Stomach (tissue), 9 donors: ENCODE measurements around the gene VMP1. TPM values are rescaled to one million over a fixed set of nuclear protein-coding genes. Genes with fewer than 3 reads are reported as not detected.

Source experiments
- DNase-seq, 2 donors: peaks; one replicate each; pipeline versions ENCODE4 v3.0.0 to v3.0.0-alpha.2; 2013 to 2019
- H3K27ac ChIP-seq, 5 donors: fragments of 200-600 bp in 4 of 5; sonication (generic) in 4 of 5; one replicate each; pipeline ENCODE4 v1.5.1; 2013 to 2019; ENCODE audit warnings: mild to moderate bottlenecking in 1 of 5, moderate library complexity in 1 of 5
- H3K27me3 ChIP-seq, 3 donors: fragments of 200-600 bp; sonication (generic); one replicate each; pipeline ENCODE4 v1.5.1; 2017 to 2019; ENCODE audit warnings: mixed run types in 1 of 3
- H3K36me3 ChIP-seq, 4 donors: fragments of 200-600 bp; sonication (generic); 1 replicate in 3 of 4; 2 replicates in 1 of 4; pipeline ENCODE4 v1.5.1; 2016 to 2019
- H3K4me1 ChIP-seq, 4 donors: fragments of 200-600 bp; sonication (generic); one replicate each; pipeline ENCODE4 v1.5.1; 2016 to 2019
- H3K4me3 ChIP-seq, 4 donors: fragments of 200-600 bp; sonication (generic) in 3 of 4; one replicate each; pipeline ENCODE4 v1.5.1; 2016 to 2019; ENCODE audit warnings: mild to moderate bottlenecking in 1 of 4
- H3K9me3 ChIP-seq, 4 donors: fragments of 200-600 bp; sonication (generic); one replicate each; pipeline ENCODE4 v1.5.1; 2016 to 2019
- CTCF ChIP-seq, 7 experiments: fragments of 450-650 bp in 4 of 7; fragments of 200-600 bp in 3 of 7; sonication (generic) in 3 of 7; IDR thresholded peaks; one replicate each; pipeline ENCODE4 v1.5.1; 2016 to 2019; ENCODE audit warnings: antibody characterized with exemption in 7 of 7, control low read depth in 2 of 7, mild to moderate bottlenecking in 1 of 7
- EP300 ChIP-seq: sonication (generic); formaldehyde crosslinking; IDR thresholded peaks from one replicate; pipeline ENCODE4 v1.6.1; 2017; ENCODE audit warnings: antibody characterized with exemption
- POLR2A ChIP-seq, 4 donors: fragments of 450-650 bp; IDR thresholded peaks; one replicate each; pipeline ENCODE4 v1.6.1; 2016; ENCODE audit warnings: antibody characterized with exemption in 4 of 4, control low read depth in 2 of 4, mild to moderate bottlenecking in 1 of 4, moderate library complexity in 1 of 4
- POLR2AphosphoS5 ChIP-seq, 3 donors: sonication (generic); formaldehyde crosslinking; IDR thresholded peaks; one replicate each; pipeline ENCODE4 v1.6.1; 2016; ENCODE audit warnings: antibody characterized with exemption in 3 of 3
- WGBS, 5 donors: extraction: QIAGEN DNeasy Blood & Tissue Kit in 3 of 5; methylation state at CpG; one replicate each; pipeline versions ENCODE4 v1.1.5 to v1.1.7; 2013 to 2018; 5-methylcytosine and 5-hydroxymethylcytosine counted together
- intact Hi-C: fragments of 100-400 bp; cut with DNase I; formaldehyde crosslinking; loops from one replicate; pipeline ENCODE4 v1.15.1; 2023; ENCODE audit warnings: low total_unique reads
- polyA plus RNA-seq, 3 donors: library from polyadenylated mRNA; stranded (reverse); fragments of 200-250 nt; gene quantifications; one replicate each; pipeline ENCODE4 v1.2.3, GENCODE V29; 2013
- total RNA-seq, 5 donors: library from RNA; depleted of rRNA; stranded (reverse); fragments of >200 nt; gene quantifications; one replicate each; pipeline versions ENCODE4 v1.1.0 to v1.2.3, GENCODE V29; 2014 to 2016
- donor health status: healthy with polysubstance abuse.
- donor health status: Bipolar disorder and iron deficiency.
- donor health status: healthy.

Gene VMP1
- total and polyA plus RNA-seq, 8 donors, result 24.4 to 562 (median 155) TPM

- intact Hi-C loops, result no loop called here
- H3K36me3 ChIP-seq, result peaks cover 33 to 68% (median 62%) of the 10 kb centered on the region in 4 donors
- no peaks in the 10 kb centered on the region for H3K9me3 ChIP-seq
- 96 to 99% (median 97%) methylated on average over 7 of the region's 7 CpGs for WGBS, 5 donors
- peaks cover 0 to 33% (median 11%) of the 10 kb centered on the region in 4 donors for H3K4me1 ChIP-seq
- TF ChIP-seq CTCF (IDR thresholded peaks at IDR 0.05) (no peak), POLR2A (IDR thresholded peaks at IDR 0.05) (no peak), EP300 (no peak), POLR2AphosphoS5 (IDR thresholded peaks at IDR 0.05) (no peak)
- no peak for DNase-seq
- no peak overlapping the region for H3K4me3 ChIP-seq
- no peaks in the 10 kb centered on the region for H3K27me3 ChIP-seq
- H3K27ac ChIP-seq, result no peak overlapping the region
These were observed 8.2 kb upstream of the VMP1 start for GRCh38 chr17:59699218-59699617.

GRCh38 chr17:59699786-59700185 lies 7.7 kb upstream of the VMP1 start:
- peaks cover 31 to 62% (median 56%) of the 10 kb centered on the region in 4 donors for H3K36me3 ChIP-seq
- WGBS, 5 donors, result 86 to 94% (median 92%) methylated on average over 6 of the region's 6 CpGs
- H3K4me1 ChIP-seq, result peaks cover 0 to 38% (median 13%) of the 10 kb centered on the region in 4 donors
- intact Hi-C loops, result no loop called here
- H3K27ac ChIP-seq, result no peak overlapping the region
- no peak for DNase-seq
- no peak overlapping the region for H3K4me3 ChIP-seq
- no peaks in the 10 kb centered on the region for H3K9me3 ChIP-seq
- no peaks in the 10 kb centered on the region for H3K27me3 ChIP-seq
- TF ChIP-seq POLR2A (IDR thresholded peaks at IDR 0.05), result no peak
- no peak for TF ChIP-seq CTCF (IDR thresholded peaks at IDR 0.05)
- no peak for TF ChIP-seq EP300
- no peak for TF ChIP-seq POLR2AphosphoS5 (IDR thresholded peaks at IDR 0.05)

GRCh38 chr17:59702304-59702703 lies 5.2 kb upstream of the VMP1 start:
- TF ChIP-seq CTCF (IDR thresholded peaks at IDR 0.05), result no peak
- TF ChIP-seq EP300, result no peak
- no peak for TF ChIP-seq POLR2AphosphoS5 (IDR thresholded peaks at IDR 0.05)
- no peak for TF ChIP-seq POLR2A (IDR thresholded peaks at IDR 0.05)
- H3K9me3 ChIP-seq, result no peaks in the 10 kb centered on the region
- H3K27me3 ChIP-seq, result no peaks in the 10 kb centered on the region
- H3K36me3 ChIP-seq, result peaks cover 13 to 37% (median 31%) of the 10 kb centered on the region in 4 donors
- 90 to 94% (median 91%) methylated on average over 7 of the region's 7 CpGs for WGBS, 5 donors
- peaks cover 16 to 58% (median 31%) of the 10 kb centered on the region in 4 donors for H3K4me1 ChIP-seq
- H3K27ac ChIP-seq, result no peak overlapping the region
- intact Hi-C loops, result no loop called here
- H3K4me3 ChIP-seq, result no peak overlapping the region
- DNase-seq, result no peak

- 1 to 2% (median 1%) methylated on average over 15 of the region's 15 CpGs for WGBS, 5 donors
- intact Hi-C loops, result no loop called here
These were observed 547 bp downstream of the VMP1 start for GRCh38 chr17:59707971-59708430.

More at GRCh38 chr17:59707971-59708430, 547 bp downstream of the VMP1 start:
- Histone ChIP-seq H3K9me3 (no peaks in the 10 kb centered on the region), H3K27ac (peak overlapping the region; percentile 88 to 96 (median 94)), H3K36me3 (peaks cover 0 to 5% (median 0%) of the 10 kb centered on the region in 4 donors), H3K4me3 (peak overlapping the region; percentile 72 to 93 (median 83)), H3K4me1 (peaks cover 30 to 83% (median 43%) of the 10 kb centered on the region in 4 donors), H3K27me3 (no peaks in the 10 kb centered on the region)
- TF ChIP-seq EP300 (no peak), POLR2A (IDR thresholded peaks at IDR 0.05) (no peak), POLR2AphosphoS5 (IDR thresholded peaks at IDR 0.05) (no peak), CTCF (IDR thresholded peaks at IDR 0.05) (no peak)
- no peak for DNase-seq
